ENCODE results near the gene PICK1. TPM values are rescaled to one million over a fixed set of nuclear protein-coding genes. Genes with fewer than 3 reads are reported as not detected.
"Not testable (repeated sequence)": the region's sequence is repeated elsewhere in the genome, so short reads cannot be mapped to it uniquely, and the experiment has no call there.

PICK1 gene
- total RNA-seq, 1 donor from 2014 or later = 21.1 TPM

- peaks cover 0 to 36% of the 10 kb centered on the region in 2 donors for H3K36me3 ChIP-seq
- H3K4me1 ChIP-seq = peaks cover 14% of the 10 kb centered on the region
- intact Hi-C loops (cut with DNase I) = no loop called here
- no peak for DNase-seq (ENCODE audit: extremely low spot score in 2 of 2)
- TF ChIP-seq CTCF (IDR thresholded peaks at IDR 0.05) (no peak), POLR2AphosphoS5 (IDR thresholded peaks at IDR 0.05; ENCODE audit: insufficient read depth in 1 of 2, low read depth in 1 of 2) (no peak)
- no peak overlapping the region for H3K4me3 ChIP-seq
- H3K27me3 ChIP-seq = no peaks in the 10 kb centered on the region
- H3K27ac ChIP-seq = no peak overlapping the region
- no peaks in the 10 kb centered on the region for H3K9me3 ChIP-seq
Observed at GRCh38 chr22:38077096-38077495, 19.9 kb downstream of the PICK1 start.

GRCh38 chr22:38077595-38077994, 20.4 kb downstream of the PICK1 start:
- no peak for TF ChIP-seq CTCF (IDR thresholded peaks at IDR 0.05)
- no peak for TF ChIP-seq POLR2AphosphoS5 (IDR thresholded peaks at IDR 0.05; ENCODE audit: insufficient read depth in 1 of 2, low read depth in 1 of 2)
- TF ChIP-seq POLR2A (IDR thresholded peaks at IDR 0.05) = no peak
- no peak overlapping the region for H3K4me3 ChIP-seq
- DNase-seq (ENCODE audit: extremely low spot score in 2 of 2) = no peak
- H3K4me1 ChIP-seq = peaks cover 19% of the 10 kb centered on the region
- intact Hi-C loops (cut with DNase I) = no loop called here
- H3K27ac ChIP-seq = no peak overlapping the region
- no peaks in the 10 kb centered on the region for H3K9me3 ChIP-seq
- peaks cover 0 to 35% of the 10 kb centered on the region in 2 donors for H3K36me3 ChIP-seq
- no peaks in the 10 kb centered on the region for H3K27me3 ChIP-seq

GRCh38 chr22:38078046-38078840, 21.0 kb downstream of the PICK1 start:
- intact Hi-C loops (cut with DNase I) = no loop called here
- no peak for DNase-seq (ENCODE audit: extremely low spot score in 2 of 2)
- no peaks in the 10 kb centered on the region for H3K9me3 ChIP-seq
- no peak overlapping the region for H3K27ac ChIP-seq
- no peaks in the 10 kb centered on the region for H3K27me3 ChIP-seq
- no peak overlapping the region for H3K4me3 ChIP-seq
- TF ChIP-seq POLR2AphosphoS5 (IDR thresholded peaks at IDR 0.05; ENCODE audit: insufficient read depth in 1 of 2, low read depth in 1 of 2) (no peak), CTCF (IDR thresholded peaks at IDR 0.05) (no peak), POLR2A (IDR thresholded peaks at IDR 0.05) (no peak)
- H3K4me1 ChIP-seq = peaks cover 21% of the 10 kb centered on the region
- peaks cover 0 to 29% of the 10 kb centered on the region in 2 donors for H3K36me3 ChIP-seq

- H3K27ac ChIP-seq; H3K9me3 ChIP-seq; H3K4me3 ChIP-seq; DNase-seq (ENCODE audit: extremely low spot score in 2 of 2); H3K27me3 ChIP-seq; intact Hi-C loops (cut with DNase I): not testable (repeated sequence)
- peaks cover 21% of the 10 kb centered on the region for H3K4me1 ChIP-seq
- peaks cover 0 to 20% of the 10 kb centered on the region in 2 donors for H3K36me3 ChIP-seq
Observed at GRCh38 chr22:38079208-38079607, 22.0 kb downstream of the PICK1 start.

DNA sequence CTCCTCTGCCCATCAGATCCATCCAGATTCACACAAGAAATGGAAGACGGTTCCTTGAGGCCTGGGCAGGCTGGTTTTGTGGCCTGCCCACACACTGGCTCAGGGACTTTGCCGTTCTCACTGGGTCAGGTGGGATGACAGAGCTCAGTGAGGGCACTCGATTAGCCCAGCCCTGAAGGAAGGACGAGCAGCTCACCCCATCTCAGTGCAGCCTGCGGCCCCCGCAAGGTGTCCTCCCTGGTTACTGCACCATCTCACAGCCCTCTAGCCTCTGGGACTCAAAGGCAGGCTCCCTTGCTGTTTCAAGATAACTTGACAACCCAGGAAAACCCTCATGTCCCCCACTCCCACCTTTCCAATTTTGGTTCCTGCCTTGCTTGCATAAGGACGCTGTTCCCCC, 22.6 kb downstream of the PICK1 start:
- no peak for DNase-seq (ENCODE audit: extremely low spot score in 2 of 2)
- Histone ChIP-seq H3K27me3 (no peaks in the 10 kb centered on the region), H3K9me3 (no peaks in the 10 kb centered on the region), H3K36me3 (peaks cover 0 to 14% of the 10 kb centered on the region in 2 donors), H3K4me3 (no peak overlapping the region), H3K4me1 (peaks cover 21% of the 10 kb centered on the region), H3K27ac (no peak overlapping the region)
- intact Hi-C loops (cut with DNase I) = no loop called here
- no peak for TF ChIP-seq POLR2A (IDR thresholded peaks at IDR 0.05)
- TF ChIP-seq CTCF (IDR thresholded peaks at IDR 0.05) = no peak
- no peak for TF ChIP-seq POLR2AphosphoS5 (IDR thresholded peaks at IDR 0.05; ENCODE audit: insufficient read depth in 1 of 2, low read depth in 1 of 2)

Data from vagina (tissue), 2 donors.